Upper lobe of right lung (tissue), 1 donor: ENCODE results near the gene TUBA1A. TPM values are rescaled to one million over a fixed set of nuclear protein-coding genes. Genes with fewer than 3 reads are reported as not detected.

ENCODE experiments used
- ATAC-seq: fragments of 200-7000 bp; cut with Tn5 transposase; one replicate; pipeline ENCODE4 v1.9.1; 2020; ENCODE audit warnings: mild to moderate bottlenecking, moderate library complexity
- DNase-seq: peaks from one replicate; pipeline ENCODE4 v3.0.0-alpha.2; 2020
- H3K27ac ChIP-seq: fragments of 200-600 bp; one replicate; pipeline ENCODE4 v1.8.0; 2022
- H3K27me3 ChIP-seq: fragments of 200-600 bp; one replicate; pipeline ENCODE4 v1.8.0; 2022; ENCODE audit warnings: mild to moderate bottlenecking
- H3K36me3 ChIP-seq: fragments of 200-600 bp; one replicate; pipeline ENCODE4 v1.8.0; 2022
- H3K4me1 ChIP-seq: fragments of 200-600 bp; one replicate; pipeline ENCODE4 v1.8.0; 2022
- H3K4me3 ChIP-seq: fragments of 200-600 bp; one replicate; pipeline ENCODE4 v1.8.0; 2022; ENCODE audit warnings: mild to moderate bottlenecking
- H3K9me3 ChIP-seq: fragments of 200-600 bp; one replicate; pipeline ENCODE4 v1.8.0; 2022
- CTCF ChIP-seq: fragments of 200-600 bp; IDR thresholded peaks from one replicate; pipeline ENCODE4 v1.8.0; 2022; ENCODE audit warnings: antibody characterized with exemption
- intact Hi-C: fragments of 100-400 bp; cut with DNase I; formaldehyde crosslinking; loops from one replicate; pipeline ENCODE4 v1.11.0; 2022
- total RNA-seq: library from RNA; stranded (reverse); fragmentation: NEBNext Ultra II Directional; extraction: Animal tissue kit (Norgen Biotek cat#: 25700); gene quantifications from one replicate; pipeline ENCODE4 v1.2.1, GENCODE V29; 2021
- donor health status: DM: no; HTN: yes; CAD: no; lungs with severe emphysema.

Gene TUBA1A
- total RNA-seq, 1 donor from 2014 or later: 90.8 TPM

DNA sequence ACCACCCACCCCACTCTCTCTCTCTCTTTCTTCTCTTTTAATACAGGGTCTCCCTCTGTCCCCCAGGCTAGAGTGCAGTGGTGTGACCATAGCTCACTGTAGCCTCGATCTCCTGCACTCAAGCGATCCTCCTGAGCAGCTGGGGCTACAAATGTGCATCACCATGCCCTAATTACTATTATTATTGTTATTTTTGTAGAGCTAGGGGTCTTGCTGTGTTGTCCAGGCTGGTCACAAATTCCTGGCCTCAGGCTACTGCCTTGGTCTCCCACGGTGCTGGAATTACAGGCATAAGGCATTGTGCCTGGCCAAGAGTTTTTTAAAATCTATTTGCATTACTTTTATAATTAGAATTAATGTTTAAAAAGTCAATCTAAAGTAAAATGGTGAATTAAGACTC, 34.7 kb downstream of the TUBA1A start:
- no peaks in the 10 kb centered on the region for H3K36me3 ChIP-seq
- intact Hi-C loops: no loop called here

DNA sequence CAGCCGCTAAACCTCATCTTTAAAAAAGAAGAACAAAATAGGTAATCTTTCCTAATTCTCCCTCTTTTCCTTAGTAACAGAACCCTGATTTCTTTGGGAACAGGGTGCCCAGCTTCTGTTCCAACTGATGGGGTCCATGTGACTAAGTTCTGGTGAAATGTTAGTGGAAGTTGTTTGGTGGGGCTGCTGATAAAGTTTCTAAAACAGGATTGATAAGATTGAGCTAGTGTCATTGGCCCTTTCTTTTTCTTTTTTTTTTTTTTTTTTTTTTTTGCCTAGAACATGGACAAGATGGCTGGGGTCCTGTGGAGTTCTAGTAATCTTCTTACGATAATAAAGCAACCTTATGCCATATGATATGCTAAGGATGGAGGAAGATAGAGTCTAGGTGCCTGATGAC, 41.5 kb downstream of the TUBA1A start:
- intact Hi-C loops: no loop called here
- Histone ChIP-seq H3K27me3 (no peaks in the 10 kb centered on the region), H3K36me3 (no peaks in the 10 kb centered on the region), H3K27ac (no peak overlapping the region), H3K4me3 (no peak overlapping the region), H3K4me1 (no peaks in the 10 kb centered on the region), H3K9me3 (no peaks in the 10 kb centered on the region)
- no peak for DNase-seq
- no peak for ATAC-seq
- TF ChIP-seq CTCF: no peak

More for the DNA sequence above, 34.7 kb downstream of the TUBA1A start:
- no peaks in the 10 kb centered on the region for H3K27me3 ChIP-seq
- no peaks in the 10 kb centered on the region for H3K4me1 ChIP-seq
- TF ChIP-seq CTCF: no peak
- ATAC-seq (no peak), DNase-seq (no peak)
- no peaks in the 10 kb centered on the region for H3K9me3 ChIP-seq
- no peak overlapping the region for H3K27ac ChIP-seq
- H3K4me3 ChIP-seq: no peak overlapping the region

GRCh38 chr12:49146406-49146805, 42.5 kb downstream of the TUBA1A start:
- H3K36me3 ChIP-seq: no peaks in the 10 kb centered on the region
- intact Hi-C loops: no loop called here
- H3K27ac ChIP-seq: no peak overlapping the region
- H3K4me3 ChIP-seq: no peak overlapping the region
- TF ChIP-seq CTCF: no peak
- H3K27me3 ChIP-seq: no peaks in the 10 kb centered on the region
- no peaks in the 10 kb centered on the region for H3K4me1 ChIP-seq
- no peak for ATAC-seq
- no peaks in the 10 kb centered on the region for H3K9me3 ChIP-seq
- DNase-seq: no peak

DNA sequence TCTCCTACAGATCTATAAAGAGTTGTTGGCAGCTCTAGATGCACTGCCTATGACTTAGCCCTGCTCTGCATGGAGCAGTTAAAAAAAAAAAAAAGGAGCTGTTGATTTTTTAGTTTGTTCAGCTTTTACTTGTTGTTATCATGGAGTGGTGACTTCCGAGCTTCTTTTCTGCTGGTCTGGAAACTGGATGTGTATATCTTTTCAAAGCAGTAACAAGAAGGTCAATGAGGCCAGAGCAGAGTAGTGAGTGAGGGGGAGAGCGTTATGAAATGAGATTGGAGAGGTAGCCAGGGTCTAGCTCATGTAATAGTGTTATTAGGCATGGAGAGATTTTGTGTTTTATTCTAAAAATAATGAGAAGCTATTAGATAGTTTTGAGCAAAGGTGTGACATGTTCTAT, 44.5 kb downstream of the TUBA1A start:
- no peak for ATAC-seq
- no peak overlapping the region for H3K4me3 ChIP-seq
- H3K9me3 ChIP-seq: no peaks in the 10 kb centered on the region
- no peaks in the 10 kb centered on the region for H3K4me1 ChIP-seq
- intact Hi-C loops: no loop called here
- no peak for DNase-seq
- H3K27me3 ChIP-seq: no peaks in the 10 kb centered on the region
- no peak overlapping the region for H3K27ac ChIP-seq
- H3K36me3 ChIP-seq: no peaks in the 10 kb centered on the region
- no peak for TF ChIP-seq CTCF

- H3K4me3 ChIP-seq: no peak overlapping the region
- no peaks in the 10 kb centered on the region for H3K4me1 ChIP-seq
- DNase-seq (no peak), ATAC-seq (no peak)
- H3K27me3 ChIP-seq: no peaks in the 10 kb centered on the region
- no peaks in the 10 kb centered on the region for H3K9me3 ChIP-seq
- intact Hi-C loops: loop anchor here (10.0 kb wide), 1 partner anchor 96 kb away; no protein-coding TSS in a partner anchor
- no peak overlapping the region for H3K27ac ChIP-seq
- no peak for TF ChIP-seq CTCF
- H3K36me3 ChIP-seq: no peaks in the 10 kb centered on the region
These were observed 49.9 kb downstream of the TUBA1A start for GRCh38 chr12:49138999-49139398.

- no peaks in the 10 kb centered on the region for H3K9me3 ChIP-seq
- no peak overlapping the region for H3K27ac ChIP-seq
- DNase-seq (no peak), ATAC-seq (no peak)
- H3K36me3 ChIP-seq: no peaks in the 10 kb centered on the region
- no peaks in the 10 kb centered on the region for H3K27me3 ChIP-seq
- H3K4me3 ChIP-seq: no peak overlapping the region
- TF ChIP-seq CTCF: no peak
- intact Hi-C loops: loop anchor here (10.0 kb wide), 1 partner anchor 96 kb away; no protein-coding TSS in a partner anchor
- H3K4me1 ChIP-seq: no peaks in the 10 kb centered on the region
These were observed 50.3 kb downstream of the TUBA1A start for GRCh38 chr12:49138587-49138986.
